T-helper 1 cell treated with Interleukin-12 subunit alpha and Interleukin-12 subunit beta and Interleukin-4 antibody, amounts not matched to agents 30 μg/mL and 1 μg/mL, for 36 hours (primary cell): ENCODE data around the gene BGLAP.
A peak's percentile ranks its signal among the peaks of the same experiment; 100 is the strongest.

ENCODE experiments used
- H3K27ac Mint-ChIP-seq: one replicate; pipeline ENCODE4 v1.8.0; 2021; ENCODE audit warnings: mild to moderate bottlenecking, mixed read lengths
- H3K27me3 Mint-ChIP-seq: one replicate; pipeline ENCODE4 v1.8.0; 2021; ENCODE audit warnings: low read depth, mixed read lengths
- H3K36me3 Mint-ChIP-seq: one replicate; pipeline ENCODE4 v1.8.0; 2021; ENCODE audit warnings: low read depth, mixed read lengths
- H3K4me1 Mint-ChIP-seq: one replicate; pipeline ENCODE4 v1.8.0; 2021; ENCODE audit warnings: low read depth, mixed read lengths
- H3K4me3 Mint-ChIP-seq: one replicate; pipeline ENCODE4 v1.8.0; 2021; ENCODE audit warnings: mild to moderate bottlenecking, moderate library complexity, mixed read lengths
- H3K9me3 Mint-ChIP-seq: one replicate; pipeline ENCODE4 v1.8.0; 2021; ENCODE audit warnings: mixed read lengths

The BGLAP gene

GRCh38 chr1:156238248-156238647 lies 3.7 kb upstream of the BGLAP start:
- Mint-ChIP-seq H3K27me3 (no peaks in the 10 kb centered on the region), H3K27ac (no peak overlapping the region), H3K36me3 (peaks cover 35% of the 10 kb centered on the region), H3K4me3 (no peak overlapping the region), H3K4me1 (peaks cover 5% of the 10 kb centered on the region), H3K9me3 (no peaks in the 10 kb centered on the region)

- H3K27ac Mint-ChIP-seq, result no peak overlapping the region
- H3K4me1 Mint-ChIP-seq, result peaks cover 11% of the 10 kb centered on the region
- H3K4me3 Mint-ChIP-seq, result no peak overlapping the region
- peaks cover 25% of the 10 kb centered on the region for H3K36me3 Mint-ChIP-seq
- H3K27me3 Mint-ChIP-seq, result no peaks in the 10 kb centered on the region
- no peaks in the 10 kb centered on the region for H3K9me3 Mint-ChIP-seq
Observed at GRCh38 chr1:156241311-156241811, 623 bp upstream of the BGLAP start.

GRCh38 chr1:156242738-156243137 lies 754 bp downstream of the BGLAP start:
- Mint-ChIP-seq H3K27me3 (no peaks in the 10 kb centered on the region), H3K9me3 (no peaks in the 10 kb centered on the region), H3K36me3 (peaks cover 18% of the 10 kb centered on the region), H3K4me3 (no peak overlapping the region), H3K27ac (no peak overlapping the region), H3K4me1 (peaks cover 11% of the 10 kb centered on the region)

- H3K36me3 Mint-ChIP-seq, result peaks cover 7% of the 10 kb centered on the region
- peaks cover 11% of the 10 kb centered on the region for H3K4me1 Mint-ChIP-seq
- no peaks in the 10 kb centered on the region for H3K27me3 Mint-ChIP-seq
- no peak overlapping the region for H3K4me3 Mint-ChIP-seq
- H3K9me3 Mint-ChIP-seq, result no peaks in the 10 kb centered on the region
- H3K27ac Mint-ChIP-seq, result no peak overlapping the region
Observed at GRCh38 chr1:156244126-156244525, 2.1 kb downstream of the BGLAP start.

GRCh38 chr1:156244712-156245111 lies 2.7 kb downstream of the BGLAP start:
- Mint-ChIP-seq H3K27ac (no peak overlapping the region), H3K9me3 (no peaks in the 10 kb centered on the region), H3K36me3 (peaks cover 7% of the 10 kb centered on the region), H3K27me3 (no peaks in the 10 kb centered on the region), H3K4me1 (peaks cover 11% of the 10 kb centered on the region), H3K4me3 (peak overlapping the region; percentile 72)

GRCh38 chr1:156245451-156246232 lies 3.7 kb downstream of the BGLAP start:
- Mint-ChIP-seq H3K9me3 (no peaks in the 10 kb centered on the region), H3K36me3 (peaks cover 6% of the 10 kb centered on the region), H3K27ac (peak overlapping the region; percentile 82), H3K4me1 (peaks cover 8% of the 10 kb centered on the region), H3K4me3 (peak overlapping the region; percentile 72), H3K27me3 (no peaks in the 10 kb centered on the region)

GRCh38 chr1:156246241-156246780 lies 4.3 kb downstream of the BGLAP start:
- peaks cover 3% of the 10 kb centered on the region for H3K36me3 Mint-ChIP-seq
- no peak overlapping the region for H3K4me3 Mint-ChIP-seq
- no peaks in the 10 kb centered on the region for H3K9me3 Mint-ChIP-seq
- peaks cover 8% of the 10 kb centered on the region for H3K4me1 Mint-ChIP-seq
- H3K27me3 Mint-ChIP-seq, result no peaks in the 10 kb centered on the region
- no peak overlapping the region for H3K27ac Mint-ChIP-seq

GRCh38 chr1:156246781-156247459 lies 4.9 kb downstream of the BGLAP start:
- peaks cover 8% of the 10 kb centered on the region for H3K4me1 Mint-ChIP-seq
- H3K9me3 Mint-ChIP-seq, result no peaks in the 10 kb centered on the region
- H3K27me3 Mint-ChIP-seq, result no peaks in the 10 kb centered on the region
- H3K27ac Mint-ChIP-seq, result no peak overlapping the region
- H3K36me3 Mint-ChIP-seq, result peaks cover 3% of the 10 kb centered on the region
- no peak overlapping the region for H3K4me3 Mint-ChIP-seq

- Mint-ChIP-seq H3K4me1 (peaks cover 8% of the 10 kb centered on the region), H3K36me3 (peaks cover 9% of the 10 kb centered on the region), H3K27me3 (no peaks in the 10 kb centered on the region), H3K4me3 (no peak within 1 kb of the TSS), H3K9me3 (no peaks in the 10 kb centered on the region), H3K27ac (no peak within 1 kb of the TSS)
Observed at GRCh38 chr1:156247460-156248322, 5.7 kb downstream of the BGLAP start, which contains the start of gene PAQR6. Gene PAQR6 (minus strand): TSS chr1:156248056. CDS start chr1:156246731, 1,325 bp downstream.

GRCh38 chr1:156248323-156248683 lies 6.3 kb downstream of the BGLAP start:
- H3K4me1 Mint-ChIP-seq, result peaks cover 8% of the 10 kb centered on the region
- H3K36me3 Mint-ChIP-seq, result peaks cover 14% of the 10 kb centered on the region
- no peaks in the 10 kb centered on the region for H3K9me3 Mint-ChIP-seq
- no peaks in the 10 kb centered on the region for H3K27me3 Mint-ChIP-seq
- no peak overlapping the region for H3K4me3 Mint-ChIP-seq
- no peak overlapping the region for H3K27ac Mint-ChIP-seq

GRCh38 chr1:156249593-156249992 lies 7.6 kb downstream of the BGLAP start:
- H3K4me3 Mint-ChIP-seq, result no peak overlapping the region
- no peaks in the 10 kb centered on the region for H3K27me3 Mint-ChIP-seq
- no peaks in the 10 kb centered on the region for H3K9me3 Mint-ChIP-seq
- peaks cover 8% of the 10 kb centered on the region for H3K4me1 Mint-ChIP-seq
- no peak overlapping the region for H3K27ac Mint-ChIP-seq
- peaks cover 21% of the 10 kb centered on the region for H3K36me3 Mint-ChIP-seq

GRCh38 chr1:156251527-156251926 lies 9.5 kb downstream of the BGLAP start:
- Mint-ChIP-seq H3K36me3 (peaks cover 25% of the 10 kb centered on the region), H3K4me1 (no peaks in the 10 kb centered on the region), H3K9me3 (no peaks in the 10 kb centered on the region), H3K4me3 (no peak overlapping the region), H3K27ac (no peak overlapping the region), H3K27me3 (no peaks in the 10 kb centered on the region)

- no peak overlapping the region for H3K4me3 Mint-ChIP-seq
- no peaks in the 10 kb centered on the region for H3K9me3 Mint-ChIP-seq
- peaks cover 38% of the 10 kb centered on the region for H3K36me3 Mint-ChIP-seq
- no peak overlapping the region for H3K27ac Mint-ChIP-seq
- H3K4me1 Mint-ChIP-seq, result peaks cover 7% of the 10 kb centered on the region
- no peaks in the 10 kb centered on the region for H3K27me3 Mint-ChIP-seq
Observed at GRCh38 chr1:156253634-156254033, 11.7 kb downstream of the BGLAP start.

GRCh38 chr1:156257711-156258110 lies 15.7 kb downstream of the BGLAP start:
- Mint-ChIP-seq H3K27ac (peak overlapping the region; percentile 75), H3K36me3 (peaks cover 50% of the 10 kb centered on the region), H3K9me3 (no peaks in the 10 kb centered on the region), H3K27me3 (no peaks in the 10 kb centered on the region), H3K4me1 (peaks cover 7% of the 10 kb centered on the region), H3K4me3 (no peak overlapping the region)
